Erythroblast (primary cell): ENCODE data around the gene PTOV1.

ENCODE experiments used
- GATA1 ChIP-seq: IDR thresholded peaks from 2 replicates; pipeline ENCODE4 v1.6.1; 2011; ENCODE audit warnings: low read depth, mild to moderate bottlenecking, control low read depth, low read length, moderate library complexity
- POLR2A ChIP-seq: IDR thresholded peaks from 2 replicates; pipeline ENCODE4 v1.6.1; 2011; ENCODE audit warnings: mild to moderate bottlenecking, low read length

GRCh38 chr19:49836176-49837008 lies 14.6 kb upstream of the PTOV1 start:
- TF ChIP-seq POLR2A (no peak), GATA1 (no peak)
